Stimulated activated CD8-positive, alpha-beta memory T cell treated with anti-CD3 and anti-CD28 coated beads, Interleukin-12 subunit alpha, Interleukin-12 subunit beta, amount 100 ng/mL, for 4 hours (primary cell): Measurements from ENCODE around the gene RTN4RL1.

ENCODE experiments used
- DNase-seq: peaks from one replicate; pipeline ENCODE4 v3.0.0-alpha.2; 2020; ENCODE audit warnings: low read depth

Gene RTN4RL1, protein sequence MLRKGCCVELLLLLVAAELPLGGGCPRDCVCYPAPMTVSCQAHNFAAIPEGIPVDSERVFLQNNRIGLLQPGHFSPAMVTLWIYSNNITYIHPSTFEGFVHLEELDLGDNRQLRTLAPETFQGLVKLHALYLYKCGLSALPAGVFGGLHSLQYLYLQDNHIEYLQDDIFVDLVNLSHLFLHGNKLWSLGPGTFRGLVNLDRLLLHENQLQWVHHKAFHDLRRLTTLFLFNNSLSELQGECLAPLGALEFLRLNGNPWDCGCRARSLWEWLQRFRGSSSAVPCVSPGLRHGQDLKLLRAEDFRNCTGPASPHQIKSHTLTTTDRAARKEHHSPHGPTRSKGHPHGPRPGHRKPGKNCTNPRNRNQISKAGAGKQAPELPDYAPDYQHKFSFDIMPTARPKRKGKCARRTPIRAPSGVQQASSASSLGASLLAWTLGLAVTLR

DNA sequence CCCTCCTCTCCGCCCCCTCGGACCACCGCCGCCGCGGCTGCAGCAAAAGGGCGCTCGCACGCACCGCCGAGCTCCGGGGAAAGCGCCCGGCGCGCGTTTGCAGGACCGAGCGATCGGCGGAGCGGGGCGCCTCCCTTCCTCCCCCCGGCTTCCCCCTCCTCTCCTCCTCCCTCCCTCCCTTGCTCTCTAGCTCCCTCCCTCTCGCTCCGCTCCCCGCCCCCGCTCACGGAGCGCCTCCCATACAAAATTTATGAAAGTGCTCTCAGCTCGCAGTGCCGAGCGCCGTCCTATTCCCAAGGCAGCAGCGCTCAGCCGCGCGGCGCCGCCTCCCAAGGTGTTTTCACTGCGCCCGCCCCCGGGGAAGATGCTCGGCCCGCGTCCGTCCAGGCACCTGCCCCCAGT is at the start of gene RTN4RL1:
TSS of gene RTN4RL1 (minus strand) at position 115 of the 402 bp plus-strand sequence. CDS start 469 bp downstream, outside the sequence.
- DNase-seq: peak; percentile 53

DNA sequence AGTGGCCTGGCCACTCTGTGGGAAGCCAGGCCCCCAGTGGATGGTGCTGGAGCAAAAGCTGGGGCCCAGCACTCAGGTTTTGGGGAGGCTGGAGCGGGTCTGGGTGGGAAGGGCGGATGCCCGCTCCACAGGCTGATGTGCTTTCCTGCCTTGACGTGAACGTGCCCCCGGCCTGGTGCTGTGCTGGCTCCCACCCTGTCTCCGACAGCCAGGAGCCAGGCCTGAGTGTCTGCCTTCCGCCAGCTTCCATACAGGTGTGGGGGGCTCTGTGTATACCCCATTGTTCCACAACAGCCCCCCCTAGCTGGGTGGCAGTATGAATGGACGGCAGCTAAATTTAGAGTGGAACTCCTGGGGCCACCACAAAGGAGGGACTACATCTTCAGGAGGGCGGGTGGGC is 49.8 kb upstream of the RTN4RL1 start:
- DNase-seq: no peak

DNA sequence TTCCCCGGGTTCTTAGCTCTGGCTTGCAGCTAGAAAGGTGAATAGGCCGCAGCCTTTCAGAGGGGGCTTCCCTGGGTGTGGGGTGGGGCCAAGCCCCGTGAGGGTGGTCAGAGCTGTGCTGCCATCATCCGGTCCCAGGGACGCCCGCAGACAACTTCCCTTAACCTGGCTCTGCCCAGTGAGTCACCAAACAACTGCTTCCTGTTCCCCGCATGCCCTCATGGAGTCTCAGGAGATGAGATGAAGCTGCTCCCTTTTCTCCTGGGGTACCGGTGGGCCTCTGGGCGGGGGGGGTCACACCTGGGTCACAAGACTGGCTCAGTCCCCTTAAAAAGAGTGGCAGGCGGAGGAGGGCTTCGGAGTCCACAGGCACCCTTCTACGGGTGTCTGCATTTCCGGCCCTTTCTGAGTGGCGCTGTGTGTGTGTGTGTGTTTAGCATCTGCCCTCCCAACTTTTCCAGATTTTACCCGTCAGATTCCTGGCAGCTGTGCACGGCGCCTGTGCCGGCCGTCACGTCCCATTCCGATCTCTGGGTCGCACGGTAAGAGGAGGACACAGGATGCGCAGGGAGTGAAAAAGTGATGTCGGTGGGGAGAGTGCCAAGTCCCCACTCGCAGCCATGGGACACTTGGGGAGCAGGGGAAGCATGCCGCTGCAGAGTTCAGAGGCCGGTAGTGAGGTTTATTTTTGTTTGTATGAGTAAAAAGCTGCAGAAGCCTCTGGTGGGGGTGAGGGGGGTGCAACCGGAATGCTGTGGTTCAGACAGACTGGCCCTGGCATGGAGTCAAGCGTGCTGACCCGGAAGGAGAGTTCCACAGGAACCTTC is 46.5 kb upstream of the RTN4RL1 start:
- DNase-seq: no peak

DNA sequence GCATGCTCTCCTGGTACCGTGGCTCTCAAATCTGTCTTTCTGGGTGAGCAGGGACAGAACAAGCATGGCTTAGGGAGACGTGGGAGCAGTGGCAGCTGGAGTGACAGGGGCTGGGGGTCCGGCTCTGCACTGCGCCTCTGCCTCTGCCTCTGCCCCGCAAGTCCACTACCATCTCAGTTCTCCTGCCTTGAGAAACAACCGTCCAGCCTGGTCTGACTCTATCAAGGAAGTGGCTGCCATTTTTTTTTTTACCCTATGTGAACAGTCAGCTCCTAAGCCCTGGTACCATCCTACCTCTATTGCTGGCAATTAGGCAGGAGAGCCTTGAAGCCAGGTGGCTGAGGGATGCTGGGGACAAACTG is 45.9 kb upstream of the RTN4RL1 start:
- no peak for DNase-seq

DNA sequence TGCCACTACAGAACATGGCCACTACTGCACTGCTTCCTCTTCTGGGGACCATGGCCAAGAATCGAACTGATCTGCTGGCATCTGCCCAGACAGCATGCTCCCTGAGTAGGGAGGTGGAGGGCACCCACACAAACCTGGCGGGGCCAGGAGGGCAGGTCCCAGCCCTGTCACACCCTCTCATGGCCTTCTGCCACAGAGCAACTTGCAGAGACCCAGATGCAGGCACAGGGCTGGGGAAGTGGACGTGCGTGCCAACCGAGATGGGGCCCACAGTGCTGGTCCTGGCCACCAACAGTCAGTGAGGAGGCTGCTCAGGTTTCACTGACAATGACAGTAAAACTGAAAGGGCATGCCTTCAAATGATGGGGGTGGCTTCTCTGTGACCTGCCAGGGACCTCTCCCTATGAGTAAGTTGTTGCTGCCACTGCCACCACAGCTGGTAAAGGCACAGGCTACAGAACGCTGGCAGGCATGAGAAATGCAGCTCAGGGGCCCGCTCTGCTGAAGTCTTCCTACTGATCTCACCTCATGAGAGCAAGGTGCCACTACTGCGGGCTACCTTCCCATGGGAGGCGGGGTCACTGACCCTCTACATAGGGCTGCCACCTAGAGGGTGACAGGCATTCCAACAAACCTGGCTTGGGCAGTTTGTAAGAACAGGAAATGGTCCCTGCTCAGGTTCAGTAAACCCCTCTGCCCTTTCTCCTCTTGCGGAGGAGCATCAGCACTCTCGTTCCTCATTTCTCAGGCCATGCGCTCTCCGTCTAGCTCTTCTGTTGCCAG is 45.3 kb upstream of the RTN4RL1 start:
- no peak for DNase-seq

DNA sequence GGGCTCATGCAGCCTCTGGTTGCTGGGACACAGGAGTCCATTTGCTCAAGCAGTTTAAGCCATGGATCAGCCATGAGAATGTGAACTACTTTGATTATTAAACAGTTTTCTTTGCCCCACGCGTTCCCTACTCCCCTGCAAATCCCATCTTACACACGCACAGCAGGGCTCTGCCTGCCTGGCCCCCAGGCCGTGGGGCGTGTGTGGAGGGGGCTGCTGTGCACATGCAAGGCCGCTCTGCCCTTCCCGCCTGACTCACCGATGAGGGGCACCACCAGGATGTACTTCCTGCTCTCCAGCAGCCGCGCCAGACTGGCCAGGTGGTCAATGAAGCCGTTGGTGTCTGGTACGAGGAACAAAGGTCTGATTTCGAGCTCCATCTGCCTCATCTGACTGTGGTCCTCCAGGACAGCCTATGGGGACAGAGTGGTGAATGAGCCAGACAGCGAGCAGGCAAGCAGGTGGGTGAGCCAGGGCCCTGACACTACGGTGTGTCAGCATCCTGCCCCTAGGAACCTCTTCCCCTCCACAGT is 43.5 kb upstream of the RTN4RL1 start:
- DNase-seq: no peak

DNA sequence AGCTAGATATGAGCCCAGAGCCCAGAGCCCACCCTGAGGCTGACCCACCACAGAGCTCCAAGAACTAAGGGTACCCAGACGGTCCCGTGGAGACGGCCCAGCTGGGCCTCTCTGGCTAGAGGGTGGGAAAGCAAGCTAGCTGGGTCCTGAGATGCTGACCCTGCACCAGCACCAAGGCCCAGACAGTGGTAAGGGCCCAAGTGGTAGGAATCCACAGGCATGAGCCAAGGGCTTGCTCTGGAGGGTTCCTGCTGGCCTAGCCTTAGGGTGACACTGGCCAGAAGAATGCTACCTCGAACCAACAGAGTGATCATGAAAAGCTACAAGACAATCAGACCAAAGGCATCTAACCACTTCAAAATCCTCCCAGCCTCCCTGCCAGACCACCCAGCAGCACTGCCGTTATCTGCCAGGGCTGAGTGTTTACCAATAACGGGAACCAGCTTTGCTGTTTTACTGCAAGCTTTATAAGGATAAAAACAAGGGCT is 42.9 kb upstream of the RTN4RL1 start:
- DNase-seq: no peak

DNA sequence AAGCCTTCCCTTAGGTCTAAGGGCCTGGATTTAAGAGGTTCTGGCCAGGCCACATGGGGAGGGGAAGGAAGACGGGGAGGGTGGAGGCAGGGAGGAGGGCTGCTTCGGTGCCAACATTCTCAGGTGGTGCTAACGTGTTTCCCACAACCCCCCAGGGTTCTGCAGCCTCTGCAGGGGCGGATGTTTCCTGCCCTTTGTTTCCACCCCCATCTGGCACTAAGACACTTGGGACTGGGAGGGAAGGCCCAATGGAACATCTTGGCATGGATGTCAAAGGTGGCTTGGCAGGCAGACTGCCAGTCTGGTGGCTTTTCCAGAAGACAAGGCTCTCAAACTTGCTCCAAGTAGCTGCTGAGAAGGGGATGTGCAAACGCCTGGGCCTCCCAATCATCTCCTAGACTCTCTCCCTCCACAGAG is 42.5 kb upstream of the RTN4RL1 start:
- DNase-seq: no peak

DNA sequence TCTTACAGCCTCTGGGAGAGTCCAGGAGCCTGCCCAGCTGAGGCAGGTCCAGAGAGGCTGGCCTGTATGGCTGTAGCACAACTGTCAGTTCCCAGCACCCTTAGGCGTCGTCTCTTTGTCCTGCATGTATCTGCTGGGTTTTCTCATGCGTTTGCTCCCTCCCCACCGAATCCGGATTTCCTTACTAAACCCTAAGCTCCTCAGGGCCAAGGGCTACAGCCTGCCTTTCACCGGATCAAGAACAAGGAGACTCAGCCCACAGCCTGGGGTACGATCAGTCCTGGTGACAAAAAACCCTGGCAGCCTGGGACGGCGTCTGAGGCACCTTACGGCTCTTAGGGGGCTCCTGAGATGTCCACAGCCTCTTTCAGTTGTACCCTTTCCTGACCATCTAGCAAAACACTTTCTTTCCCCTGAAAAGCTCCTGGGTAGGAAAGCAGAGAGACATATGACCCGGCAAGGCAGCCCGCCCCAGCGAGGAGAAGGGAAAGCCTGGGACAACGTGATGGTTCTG is 42.0 kb upstream of the RTN4RL1 start:
- DNase-seq: no peak

DNA sequence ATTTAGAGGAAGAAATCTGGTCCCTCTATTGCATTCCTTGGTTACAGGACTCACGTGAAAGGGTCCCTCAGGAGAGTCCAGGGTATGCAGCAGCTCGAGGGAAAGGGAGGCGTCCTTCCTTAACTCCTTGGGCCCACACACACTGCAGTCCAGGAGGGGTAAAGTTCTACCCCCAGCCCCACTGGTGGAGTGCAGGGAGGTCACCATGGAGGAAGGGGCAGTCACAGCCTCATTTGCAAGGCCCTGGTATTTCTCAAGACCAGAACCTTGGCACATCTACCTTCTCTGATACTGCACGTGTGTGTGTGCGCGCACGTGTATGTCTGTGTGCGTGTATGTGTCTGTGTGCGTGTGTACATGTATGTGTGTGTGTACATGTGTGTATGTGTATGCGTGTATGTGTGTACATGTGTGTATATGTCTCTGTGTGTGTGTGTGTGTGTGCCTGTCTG is 40.8 kb upstream of the RTN4RL1 start:
- DNase-seq: no peak

DNA sequence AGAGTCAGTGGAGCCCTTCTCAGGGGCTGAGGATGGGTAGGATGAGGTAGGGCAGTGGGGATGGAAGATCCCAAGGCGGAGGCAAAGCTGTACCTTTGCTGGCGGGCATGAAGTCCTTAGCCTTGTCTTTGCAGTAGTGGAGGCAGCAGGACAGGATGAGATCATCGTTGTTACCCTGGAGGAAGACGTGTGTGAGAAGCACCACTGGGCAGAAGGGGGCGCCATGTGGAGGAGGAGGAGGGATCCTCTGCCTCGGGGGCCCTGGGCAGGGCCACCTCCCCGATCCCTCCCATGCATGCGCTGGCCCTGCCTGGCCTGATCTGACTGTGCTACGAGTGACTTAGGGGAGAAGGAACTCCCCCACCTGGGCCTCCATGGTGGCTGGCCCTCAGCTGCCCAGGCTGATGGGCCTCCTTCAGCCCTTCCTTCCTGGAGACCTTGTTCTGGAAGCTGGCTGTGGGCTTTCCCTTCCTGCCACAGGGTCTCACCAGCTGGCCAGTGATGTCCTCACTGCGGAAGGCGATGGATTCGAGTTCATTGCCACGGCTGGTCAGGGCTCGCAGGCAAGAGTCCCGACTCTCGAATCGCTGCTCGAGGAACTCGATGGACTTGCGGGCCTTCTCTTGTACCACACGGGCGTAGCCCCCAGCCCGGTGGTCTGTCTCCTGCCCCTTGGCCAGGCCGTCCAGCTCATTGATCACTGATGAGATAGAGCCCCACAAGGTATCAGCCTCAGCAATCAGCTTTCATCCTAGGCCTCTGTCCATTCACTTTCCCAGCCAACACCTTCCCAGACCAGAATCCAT is 40.0 kb upstream of the RTN4RL1 start:
- no peak for DNase-seq

DNA sequence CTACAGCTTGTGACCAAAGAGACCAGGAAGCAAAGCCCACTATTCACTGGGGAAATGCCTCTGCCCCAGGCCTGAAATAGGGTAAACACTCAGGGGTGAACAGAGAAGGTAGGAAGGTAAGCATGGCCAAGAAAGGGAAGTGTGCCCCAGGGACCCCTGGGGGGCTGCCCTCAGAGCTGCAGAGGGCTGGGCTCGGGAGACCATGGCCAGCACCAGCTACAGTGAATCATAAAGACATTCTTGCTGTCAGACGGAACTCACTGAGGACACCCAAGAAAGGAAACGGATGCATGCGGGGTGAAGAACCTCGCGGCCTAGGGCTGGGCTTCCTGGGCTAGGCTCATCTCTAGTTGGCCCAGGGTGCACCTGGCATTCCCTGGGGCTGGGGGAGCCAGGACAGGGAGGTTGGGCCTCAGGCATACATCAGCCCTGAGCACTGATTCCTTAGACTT is 39.4 kb upstream of the RTN4RL1 start:
- DNase-seq: no peak

DNA sequence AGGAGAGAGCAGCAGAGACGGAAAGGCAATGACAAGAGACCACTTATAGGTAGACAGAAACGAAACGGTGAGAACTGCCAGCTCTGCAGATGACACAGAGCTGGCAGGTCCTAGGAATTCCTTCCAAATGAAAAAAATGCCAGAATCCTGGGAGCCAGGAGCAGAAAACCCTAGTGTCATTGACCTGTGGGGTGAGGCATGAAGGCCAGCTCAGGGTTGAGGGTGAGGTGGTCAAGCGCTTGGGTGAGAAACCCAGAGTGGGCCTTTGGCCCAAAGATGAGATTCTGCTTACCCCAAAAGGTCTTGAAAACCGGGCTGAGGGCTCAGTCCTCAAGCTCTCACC is 39.0 kb upstream of the RTN4RL1 start:
- no peak for DNase-seq

DNA sequence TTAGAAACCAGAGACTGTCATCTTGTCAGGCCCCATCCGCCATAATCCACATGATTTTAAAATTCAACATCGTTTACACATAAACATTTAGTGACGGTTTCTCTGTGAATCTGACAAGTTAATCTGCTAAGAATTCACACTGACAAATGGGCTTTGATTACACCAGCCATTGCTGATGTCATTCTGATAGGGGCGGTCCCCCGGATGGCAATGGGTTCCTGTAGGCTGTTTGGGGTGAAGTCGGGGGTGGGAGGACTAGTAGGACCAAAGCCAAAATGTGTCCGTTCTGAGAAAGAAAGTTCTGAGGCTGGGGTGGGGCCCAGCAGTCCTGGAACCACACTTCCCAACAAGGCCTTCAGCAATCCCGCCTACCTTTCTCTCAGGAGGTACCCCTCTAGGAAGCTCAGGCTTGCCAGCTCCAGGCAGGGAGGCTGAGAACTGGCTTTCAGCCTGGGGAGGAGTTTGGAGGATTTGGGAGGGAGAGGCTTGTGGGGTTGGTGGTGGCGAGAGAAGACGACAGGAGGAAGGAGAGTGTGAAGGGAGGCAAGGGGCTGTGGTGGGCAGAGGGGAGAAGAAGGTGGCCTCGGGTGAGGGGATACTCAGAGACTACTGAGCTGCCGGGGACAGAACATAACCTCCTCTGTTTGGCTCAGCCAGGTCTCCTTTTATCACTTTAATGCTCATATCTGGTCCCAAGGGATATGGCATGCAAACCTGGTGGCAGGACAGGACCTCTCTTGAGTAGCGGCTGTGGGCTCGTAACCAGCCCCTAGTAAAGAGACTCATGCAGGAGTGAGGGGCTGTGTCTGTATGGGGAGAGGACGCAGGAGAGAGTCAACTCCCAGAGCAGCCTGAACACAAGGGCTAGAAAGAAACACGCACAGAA is 38.4 kb upstream of the RTN4RL1 start:
- no peak for DNase-seq

DNA sequence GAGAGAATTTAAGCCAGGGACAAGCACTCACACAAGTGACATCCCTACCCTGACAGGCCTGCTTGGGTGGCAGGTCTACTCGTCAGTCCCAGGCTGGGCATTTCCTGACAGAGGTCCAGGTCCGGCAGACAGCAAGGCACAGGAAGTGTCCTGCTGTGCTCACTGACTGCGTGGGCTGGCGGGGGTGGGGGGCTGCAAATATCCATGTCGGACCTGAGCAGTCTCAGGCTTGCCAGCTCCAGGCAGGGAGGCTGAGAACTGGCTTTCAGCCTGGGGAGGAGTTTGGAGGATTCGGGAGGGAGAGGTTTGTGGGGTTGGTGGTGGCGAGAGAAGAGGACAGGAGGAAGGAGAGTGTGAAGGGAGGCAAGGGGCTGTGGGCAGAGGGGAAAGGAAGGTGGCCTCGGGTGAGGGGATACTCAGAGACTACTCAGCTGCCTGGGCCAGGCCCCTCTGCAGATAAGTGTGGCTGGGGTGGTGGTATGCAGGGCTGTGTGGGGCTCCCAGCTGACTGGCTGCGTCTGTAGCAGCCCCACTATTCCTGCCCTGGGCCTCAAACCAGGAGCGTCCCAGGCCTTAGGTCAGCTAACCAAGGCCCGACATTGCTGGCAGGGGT is 37.5 kb upstream of the RTN4RL1 start:
- DNase-seq: no peak

DNA sequence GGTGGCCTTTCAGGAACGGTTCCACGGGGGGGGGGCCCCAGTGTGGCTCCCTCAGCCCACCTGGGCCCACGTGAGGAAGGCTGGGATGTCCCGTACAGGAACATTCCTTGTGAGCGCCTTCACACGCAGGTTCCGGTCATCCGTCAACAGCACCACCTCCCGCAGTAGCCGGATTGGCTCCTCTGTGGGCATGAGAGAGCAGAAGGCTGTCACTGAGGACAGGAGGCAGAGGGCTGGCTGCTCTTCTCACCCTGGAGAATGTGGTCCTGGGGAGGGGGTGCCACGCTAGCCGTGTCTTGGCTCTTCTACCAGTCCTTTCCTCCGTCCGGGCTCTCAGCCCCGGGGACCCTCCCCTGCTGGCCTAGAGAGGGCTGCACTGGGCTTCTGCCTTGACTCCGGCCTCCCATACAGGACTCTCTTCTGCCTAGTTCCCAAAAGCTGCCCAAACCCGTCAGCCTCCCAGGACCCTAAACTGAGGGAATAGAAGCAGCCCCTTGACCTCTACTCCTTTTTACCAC is 36.4 kb upstream of the RTN4RL1 start:
- no peak for DNase-seq

DNA sequence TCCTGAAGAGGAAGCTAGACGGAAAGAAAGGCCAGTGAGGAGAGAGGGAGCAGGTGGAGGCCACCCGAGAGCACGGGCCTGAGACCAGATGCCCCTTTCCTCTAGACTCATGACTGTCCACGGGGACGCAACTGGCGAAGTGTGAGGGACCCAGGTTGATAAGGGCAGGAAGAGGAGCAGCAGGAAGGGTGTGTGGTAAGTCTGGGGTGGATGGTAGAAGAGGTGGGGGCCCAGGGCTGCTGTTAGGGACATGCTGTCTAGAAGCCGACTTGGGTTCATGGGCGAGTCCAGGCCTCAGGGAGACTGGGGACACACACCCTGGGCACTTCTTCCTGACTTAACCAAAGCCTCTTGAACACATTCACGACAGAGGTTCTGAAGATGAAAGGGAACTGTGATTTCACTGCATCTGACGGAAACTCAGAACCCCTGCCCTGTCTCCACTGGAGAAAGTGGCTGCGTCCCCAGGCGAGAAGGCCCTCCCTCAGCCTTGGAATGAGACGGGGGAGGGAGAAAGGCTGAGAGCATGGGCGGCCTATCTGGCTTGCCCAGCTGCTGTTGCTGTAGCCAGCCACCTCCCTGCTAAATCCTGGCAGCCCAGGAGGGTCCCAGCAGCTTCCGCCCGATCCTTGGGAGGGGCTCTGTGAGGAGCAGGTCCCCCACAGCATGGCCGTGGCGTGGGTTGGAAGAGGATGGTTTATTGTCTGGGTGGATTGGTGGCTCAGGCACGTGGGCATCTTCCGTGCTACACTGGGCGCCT is 35.7 kb upstream of the RTN4RL1 start:
- DNase-seq: no peak

DNA sequence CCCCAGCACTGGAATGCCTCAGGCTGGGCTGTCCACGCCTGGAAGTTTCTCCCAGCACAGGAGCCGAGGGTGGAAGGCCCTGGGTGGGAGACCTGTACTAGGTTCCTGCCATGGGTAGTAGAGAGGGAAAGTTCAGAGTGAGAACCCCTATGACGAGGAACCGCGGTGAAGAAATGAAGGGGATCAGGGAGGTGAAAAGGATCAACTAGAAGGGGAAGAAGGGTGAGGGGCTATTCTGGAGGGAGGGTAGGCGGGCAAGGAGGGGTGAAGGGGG is 35.2 kb upstream of the RTN4RL1 start:
- no peak for DNase-seq
